Ureter (tissue), 1 donor: Measurements from ENCODE around the gene PANK1. TPM values are rescaled to one million over a fixed set of nuclear protein-coding genes. Genes with fewer than 3 reads are reported as not detected.
A peak's percentile ranks its signal among the peaks of the same experiment; 100 is the strongest.

Source experiments
- DNase-seq: peaks from one replicate; pipeline ENCODE4 v3.0.0-alpha.2; 2020; ENCODE audit warnings: low spot score
- total RNA-seq: library from RNA; stranded (reverse); gene quantifications from one replicate; pipeline ENCODE4 v1.2.4, GENCODE V29; 2023
- donor health status: DM: yes; HTN: yes; CAD: no.

The PANK1 gene
- total RNA-seq = 4.8 TPM

GRCh38 chr10:89644967-89645741, at the start of gene PANK1:
Gene PANK1, minus strand, starts transcription at chr10:89645242. Its CDS starts 351 bp downstream, at chr10:89644891.
- peak; percentile 95 for DNase-seq

GRCh38 chr10:89693176-89693575, 48.1 kb upstream of the PANK1 start:
- DNase-seq = no peak

- DNase-seq = no peak
These were observed 47.4 kb upstream of the PANK1 start for GRCh38 chr10:89692416-89692815.

- DNase-seq = no peak
These were observed 45.0 kb upstream of the PANK1 start for GRCh38 chr10:89690027-89690426.

- no peak for DNase-seq
These were observed 40.9 kb upstream of the PANK1 start for GRCh38 chr10:89685936-89686335.

GRCh38 chr10:89684604-89685003, 39.6 kb upstream of the PANK1 start:
- DNase-seq = no peak

GRCh38 chr10:89683883-89684282, 38.8 kb upstream of the PANK1 start:
- DNase-seq = no peak

- DNase-seq = no peak
These were observed 34.9 kb upstream of the PANK1 start for GRCh38 chr10:89679986-89680385.

GRCh38 chr10:89677341-89677740, 32.3 kb upstream of the PANK1 start:
- no peak for DNase-seq

GRCh38 chr10:89670926-89671325, 25.9 kb upstream of the PANK1 start:
- DNase-seq = no peak

- DNase-seq = no peak
These were observed 24.9 kb upstream of the PANK1 start for GRCh38 chr10:89669985-89670384.

- no peak for DNase-seq
These were observed 23.5 kb upstream of the PANK1 start for GRCh38 chr10:89668386-89669071.

- no peak for DNase-seq
These were observed 21.1 kb upstream of the PANK1 start for GRCh38 chr10:89666138-89666537.

- DNase-seq = no peak
These were observed 20.3 kb upstream of the PANK1 start for GRCh38 chr10:89665302-89665701.

GRCh38 chr10:89664203-89664602, 19.2 kb upstream of the PANK1 start:
- DNase-seq = no peak

- DNase-seq = no peak
These were observed 18.1 kb upstream of the PANK1 start for GRCh38 chr10:89663144-89663543.

- no peak for DNase-seq
These were observed 17.6 kb upstream of the PANK1 start for GRCh38 chr10:89662596-89662995.

- no peak for DNase-seq
These were observed 14.4 kb upstream of the PANK1 start for GRCh38 chr10:89659143-89660131.

GRCh38 chr10:89657302-89657701, 12.3 kb upstream of the PANK1 start:
- DNase-seq = no peak

- no peak for DNase-seq
These were observed 10.7 kb upstream of the PANK1 start for GRCh38 chr10:89655722-89656121.

- DNase-seq = no peak
These were observed 8.4 kb upstream of the PANK1 start for GRCh38 chr10:89653410-89653869.

- no peak for DNase-seq
These were observed 7.8 kb upstream of the PANK1 start for GRCh38 chr10:89652806-89653370.
